ENCODE data around the gene ZNF366. TPM values are rescaled to one million over a fixed set of nuclear protein-coding genes. Genes with fewer than 3 reads are reported as not detected.

ZNF366 gene
- total RNA-seq, 1 experiment from 2014 or later: not detected

DNA sequence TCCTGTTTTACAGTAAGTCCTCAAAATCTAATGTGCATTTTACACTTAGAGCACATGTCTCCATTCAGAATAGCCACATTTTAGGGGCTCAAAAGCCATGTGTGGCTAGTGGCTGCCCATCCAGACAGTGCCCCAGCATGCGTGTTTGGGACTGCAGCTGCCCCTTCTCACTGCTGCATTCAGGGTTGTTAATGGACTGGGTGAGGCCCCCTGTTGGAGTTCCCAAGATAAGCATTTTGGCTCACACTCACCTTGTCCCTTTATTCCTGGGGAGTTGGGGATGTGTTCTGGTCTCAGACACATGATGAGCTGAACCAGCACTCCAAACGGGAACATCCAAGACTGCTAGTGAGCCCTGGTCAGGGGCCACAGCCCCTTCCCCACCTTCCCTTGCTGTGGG, 22.2 kb upstream of the ZNF366 start:
- H3K9me2 ChIP-seq (ENCODE audit: insufficient read depth): no peaks in the 10 kb centered on the region
- H3K27ac ChIP-seq (ENCODE audit: low read depth, low read length): no peak overlapping the region
- no peak overlapping the region for H3K4me3 ChIP-seq (replicated peaks in 1 of 2; ENCODE audit: low read depth in 1 of 2, low read length in 2 of 2)
- H2AFZ ChIP-seq (ENCODE audit: low read depth, low read length, poor library complexity, severe bottlenecking): no peak overlapping the region
- ATAC-seq (no peak), DNase-seq (ENCODE audit: low read depth, low spot score) (no peak)
- TF ChIP-seq, protein P1, sequence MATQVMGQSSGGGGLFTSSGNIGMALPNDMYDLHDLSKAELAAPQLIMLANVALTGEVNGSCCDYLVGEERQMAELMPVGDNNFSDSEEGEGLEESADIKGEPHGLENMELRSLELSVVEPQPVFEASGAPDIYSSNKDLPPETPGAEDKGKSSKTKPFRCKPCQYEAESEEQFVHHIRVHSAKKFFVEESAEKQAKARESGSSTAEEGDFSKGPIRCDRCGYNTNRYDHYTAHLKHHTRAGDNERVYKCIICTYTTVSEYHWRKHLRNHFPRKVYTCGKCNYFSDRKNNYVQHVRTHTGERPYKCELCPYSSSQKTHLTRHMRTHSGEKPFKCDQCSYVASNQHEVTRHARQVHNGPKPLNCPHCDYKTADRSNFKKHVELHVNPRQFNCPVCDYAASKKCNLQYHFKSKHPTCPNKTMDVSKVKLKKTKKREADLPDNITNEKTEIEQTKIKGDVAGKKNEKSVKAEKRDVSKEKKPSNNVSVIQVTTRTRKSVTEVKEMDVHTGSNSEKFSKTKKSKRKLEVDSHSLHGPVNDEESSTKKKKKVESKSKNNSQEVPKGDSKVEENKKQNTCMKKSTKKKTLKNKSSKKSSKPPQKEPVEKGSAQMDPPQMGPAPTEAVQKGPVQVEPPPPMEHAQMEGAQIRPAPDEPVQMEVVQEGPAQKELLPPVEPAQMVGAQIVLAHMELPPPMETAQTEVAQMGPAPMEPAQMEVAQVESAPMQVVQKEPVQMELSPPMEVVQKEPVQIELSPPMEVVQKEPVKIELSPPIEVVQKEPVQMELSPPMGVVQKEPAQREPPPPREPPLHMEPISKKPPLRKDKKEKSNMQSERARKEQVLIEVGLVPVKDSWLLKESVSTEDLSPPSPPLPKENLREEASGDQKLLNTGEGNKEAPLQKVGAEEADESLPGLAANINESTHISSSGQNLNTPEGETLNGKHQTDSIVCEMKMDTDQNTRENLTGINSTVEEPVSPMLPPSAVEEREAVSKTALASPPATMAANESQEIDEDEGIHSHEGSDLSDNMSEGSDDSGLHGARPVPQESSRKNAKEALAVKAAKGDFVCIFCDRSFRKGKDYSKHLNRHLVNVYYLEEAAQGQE (IDR thresholded peaks at IDR 0.05; ENCODE audit: low read depth): no peak
- TF ChIP-seq FOSL1 (IDR thresholded peaks at IDR 0.05; ENCODE audit: low read depth) (no peak), SIN3A (IDR thresholded peaks at IDR 0.05; ENCODE audit: low read depth) (no peak), TCF7L2 (IDR thresholded peaks at IDR 0.05; ENCODE audit: borderline replicate concordance, extremely low read depth, insufficient read depth, insufficient read length) (no peak), JUND (IDR thresholded peaks at IDR 0.05) (no peak), POLR2AphosphoS5 (IDR thresholded peaks at IDR 0.05; ENCODE audit: low read depth, low read length) (no peak), ZNF274 (IDR thresholded peaks at IDR 0.05; ENCODE audit: low read depth, low read length) (no peak), SP1 (IDR thresholded peaks at IDR 0.05; ENCODE audit: low read depth) (no peak), ZFX (IDR thresholded peaks at IDR 0.05) (no peak), EZH2phosphoT487 (IDR thresholded peaks at IDR 0.05; ENCODE audit: borderline replicate concordance) (no peak), EGR1 (IDR thresholded peaks at IDR 0.05; ENCODE audit: low read depth) (no peak), YY1 (IDR thresholded peaks at IDR 0.05; ENCODE audit: extremely low read depth, insufficient replicate concordance, low read depth, low read length) (no peak), EZH2 (IDR thresholded peaks at IDR 0.05) (no peak), RAD21 (IDR thresholded peaks at IDR 0.05; ENCODE audit: low read depth) (no peak)
- TF ChIP-seq, protein P2, sequence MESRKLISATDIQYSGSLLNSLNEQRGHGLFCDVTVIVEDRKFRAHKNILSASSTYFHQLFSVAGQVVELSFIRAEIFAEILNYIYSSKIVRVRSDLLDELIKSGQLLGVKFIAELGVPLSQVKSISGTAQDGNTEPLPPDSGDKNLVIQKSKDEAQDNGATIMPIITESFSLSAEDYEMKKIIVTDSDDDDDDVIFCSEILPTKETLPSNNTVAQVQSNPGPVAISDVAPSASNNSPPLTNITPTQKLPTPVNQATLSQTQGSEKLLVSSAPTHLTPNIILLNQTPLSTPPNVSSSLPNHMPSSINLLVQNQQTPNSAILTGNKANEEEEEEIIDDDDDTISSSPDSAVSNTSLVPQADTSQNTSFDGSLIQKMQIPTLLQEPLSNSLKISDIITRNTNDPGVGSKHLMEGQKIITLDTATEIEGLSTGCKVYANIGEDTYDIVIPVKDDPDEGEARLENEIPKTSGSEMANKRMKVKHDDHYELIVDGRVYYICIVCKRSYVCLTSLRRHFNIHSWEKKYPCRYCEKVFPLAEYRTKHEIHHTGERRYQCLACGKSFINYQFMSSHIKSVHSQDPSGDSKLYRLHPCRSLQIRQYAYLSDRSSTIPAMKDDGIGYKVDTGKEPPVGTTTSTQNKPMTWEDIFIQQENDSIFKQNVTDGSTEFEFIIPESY (IDR thresholded peaks at IDR 0.05; ENCODE audit: extremely low read depth, insufficient replicate concordance, low read length): no peak
- TF ChIP-seq, protein P3, sequence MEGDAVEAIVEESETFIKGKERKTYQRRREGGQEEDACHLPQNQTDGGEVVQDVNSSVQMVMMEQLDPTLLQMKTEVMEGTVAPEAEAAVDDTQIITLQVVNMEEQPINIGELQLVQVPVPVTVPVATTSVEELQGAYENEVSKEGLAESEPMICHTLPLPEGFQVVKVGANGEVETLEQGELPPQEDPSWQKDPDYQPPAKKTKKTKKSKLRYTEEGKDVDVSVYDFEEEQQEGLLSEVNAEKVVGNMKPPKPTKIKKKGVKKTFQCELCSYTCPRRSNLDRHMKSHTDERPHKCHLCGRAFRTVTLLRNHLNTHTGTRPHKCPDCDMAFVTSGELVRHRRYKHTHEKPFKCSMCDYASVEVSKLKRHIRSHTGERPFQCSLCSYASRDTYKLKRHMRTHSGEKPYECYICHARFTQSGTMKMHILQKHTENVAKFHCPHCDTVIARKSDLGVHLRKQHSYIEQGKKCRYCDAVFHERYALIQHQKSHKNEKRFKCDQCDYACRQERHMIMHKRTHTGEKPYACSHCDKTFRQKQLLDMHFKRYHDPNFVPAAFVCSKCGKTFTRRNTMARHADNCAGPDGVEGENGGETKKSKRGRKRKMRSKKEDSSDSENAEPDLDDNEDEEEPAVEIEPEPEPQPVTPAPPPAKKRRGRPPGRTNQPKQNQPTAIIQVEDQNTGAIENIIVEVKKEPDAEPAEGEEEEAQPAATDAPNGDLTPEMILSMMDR (IDR thresholded peaks at IDR 0.05 in 2 of 3, conservative IDR thresholded peaks at IDR 0.05 in 1 of 3; ENCODE audit: borderline replicate concordance in 1 of 3, insufficient read depth in 1 of 3, low read depth in 2 of 3, low read length in 2 of 3): no peak
- ChIA-PET CTCF (no interaction called here), RAD21 (ENCODE audit: low non-redundant PET in 1 of 2, low total read pairs in 2 of 2, uncharacterized antibody in 2 of 2, unreplicated experiment in 2 of 2) (no interaction called here), POLR2A (no interaction called here)
- no peaks in the 10 kb centered on the region for H3K9me3 ChIP-seq (ENCODE audit: control insufficient read depth in 1 of 2, insufficient read depth in 1 of 2, low read depth in 1 of 2, low read length in 2 of 2)
- H3K4me2 ChIP-seq (ENCODE audit: low read length): no peak overlapping the region
- intact Hi-C loops (cut with micrococcal nuclease): no loop called here
- BruUV-seq (replicated peaks): no TSS peak
- no peaks in the 10 kb centered on the region for H3K79me2 ChIP-seq (ENCODE audit: insufficient read depth, low read length)
- H4K20me1 ChIP-seq (ENCODE audit: insufficient read depth): no peaks in the 10 kb centered on the region; the same call in 1 of the 2 replicates
- no peaks in the 10 kb centered on the region for H3K4me1 ChIP-seq (ENCODE audit: control insufficient read depth in 1 of 2, insufficient read depth in 2 of 2, low read length in 2 of 2)
- H3K9ac ChIP-seq (ENCODE audit: low read length): no peak overlapping the region
- no peaks in the 10 kb centered on the region for H3K36me3 ChIP-seq (ENCODE audit: control insufficient read depth in 1 of 2, insufficient read depth in 2 of 2, low read length in 2 of 2)
- no peaks in the 10 kb centered on the region for H3K27me3 ChIP-seq (ENCODE audit: insufficient read depth, low read length)
